Adrenal gland (tissue), 12 donors: ENCODE data around the gene ABCD2. TPM values are rescaled to one million over a fixed set of nuclear protein-coding genes. Genes with fewer than 3 reads are reported as not detected.
"Not testable (repeated sequence)": the region's sequence is repeated elsewhere in the genome, so short reads cannot be mapped to it uniquely, and the experiment has no call there.

Source experiments
- DNase-seq, 7 donors: peaks; one replicate each; pipeline ENCODE4 v3.0.0-alpha.2; 2019 to 2020
- H3K27ac ChIP-seq, 5 donors: fragments of 200-600 bp; sonication (generic) in 4 of 5; 1 replicate in 3 of 5; 2 replicates in 2 of 5; pipeline versions ENCODE4 v1.5.1 to v1.8.0; 2016 to 2020; ENCODE audit warnings: mild to moderate bottlenecking in 1 of 5
- H3K27me3 ChIP-seq: fragments of 200-600 bp; 2 replicates; pipeline ENCODE4 v1.8.0; 2021
- H3K36me3 ChIP-seq, 2 donors: fragments of 200-600 bp; replicated peaks in 1 of 2; 1 replicate in 1 of 2; 2 replicates in 1 of 2; pipeline versions ENCODE4 v1.5.1 to v1.8.0; 2018 to 2022
- H3K4me1 ChIP-seq, 2 donors: fragments of 200-600 bp; replicated peaks in 1 of 2; 1 replicate in 1 of 2; 2 replicates in 1 of 2; pipeline versions ENCODE4 v1.5.1 to v1.8.0; 2018 to 2021
- H3K4me3 ChIP-seq, 4 donors: fragments of 200-600 bp; sonication (generic) in 3 of 4; one replicate each; pipeline ENCODE4 v1.5.1; 2016 to 2018
- H3K9me3 ChIP-seq, 3 donors: fragments of 200-600 bp; sonication (generic) in 1 of 3; replicated peaks in 1 of 3; 1 replicate in 2 of 3; 2 replicates in 1 of 3; pipeline versions ENCODE4 v1.5.1 to v1.8.0; 2016 to 2021
- POLR2A ChIP-seq, 2 donors: fragments of 450-650 bp; IDR thresholded peaks; one replicate each; pipeline ENCODE4 v1.6.1; 2017; ENCODE audit warnings: antibody characterized with exemption in 2 of 2, mild to moderate bottlenecking in 2 of 2, moderate library complexity in 1 of 2
- WGBS, 4 donors: extraction: QIAGEN DNeasy Blood & Tissue Kit in 2 of 4; methylation state at CpG; one replicate each; pipeline versions ENCODE4 v1.1.5 to v1.1.7; 2013 to 2017; 5-methylcytosine and 5-hydroxymethylcytosine counted together
- intact Hi-C, 2 donors: fragments of 100-400 bp; cut with DNase I; formaldehyde crosslinking; loops; one replicate each; pipeline versions ENCODE4 v1.14.1 to v1.15.0; 2022 to 2023
- polyA plus RNA-seq, 3 donors: library from polyadenylated mRNA; stranded (reverse); fragments of 200-250 nt in 2 of 3; fragments of 350-450 nt in 1 of 3; fragmentation: Illumina TruSeq in 1 of 3; extraction: RNeasy Lipid Tissue Mini Kit (QIAGEN cat#74804) in 1 of 3; gene quantifications; one replicate each; pipeline ENCODE4 v1.2.3, GENCODE V29; 2013 to 2014
- total RNA-seq, 9 donors: library from RNA; depleted of rRNA in 4 of 9; stranded (reverse); fragments of >200 nt in 4 of 9; fragments of 120-200 nt in 1 of 9; fragmentation: NEBNext Ultra II Directional in 1 of 9; extraction: Animal tissue kit (Norgen Biotek cat#: 25700) in 1 of 9; gene quantifications; one replicate each; pipeline versions ENCODE4 v1.1.0 to v1.2.4, GENCODE V29; 2013 to 2023
- TF ChIP-seq, protein P1 (sequence below), 6 experiments: fragments of 450-650 bp in 4 of 6; fragments of 200-600 bp in 2 of 6; sonication (generic) in 1 of 6; IDR thresholded peaks; 1 replicate in 5 of 6; 2 replicates in 1 of 6; pipeline versions ENCODE4 v1.5.1 to v1.8.0; 2016 to 2021; ENCODE audit warnings: antibody characterized with exemption in 6 of 6, mild to moderate bottlenecking in 2 of 6, moderate library complexity in 1 of 6
- donor health status: healthy with polysubstance abuse.
- donor health status: Bipolar disorder and iron deficiency.
- donor health status: DM: yes; HTN: yes; CAD: no.
- donor health status: DM: no; HTN: no; CAD: no.
- donor health status: DM: no; HTN: no; CAD: no.
- donor health status: DM: yes; HTN: yes; CAD: no.

ABCD2 gene
- total and polyA plus RNA-seq, 12 donors: 0.40 to 3.5 (median 0.94) TPM

DNA sequence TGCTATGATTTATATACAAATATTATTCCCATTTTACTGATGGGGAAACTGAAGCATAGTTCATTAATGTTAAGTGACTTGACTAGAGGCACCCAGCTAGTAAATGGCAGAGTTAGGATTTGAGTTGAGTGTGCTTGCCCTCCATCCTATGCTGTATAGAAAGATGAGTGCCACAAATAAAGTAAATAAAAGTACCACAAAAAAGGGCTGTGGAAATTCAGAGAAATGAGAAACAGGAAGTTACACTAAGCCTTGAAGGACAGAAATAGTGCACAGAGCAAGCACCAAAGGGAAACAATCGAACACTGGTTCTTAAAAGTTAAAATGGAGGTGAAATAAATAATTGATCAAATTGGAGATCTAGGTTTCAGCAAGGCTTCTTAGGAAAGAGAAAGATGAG lies 9.2 kb upstream of the ABCD2 start:
- H3K27ac ChIP-seq: no peak overlapping the region
- H3K27me3 ChIP-seq: no peaks in the 10 kb centered on the region
- no peak for TF ChIP-seq POLR2A (IDR thresholded peaks at IDR 0.05)
- TF ChIP-seq, protein P1, sequence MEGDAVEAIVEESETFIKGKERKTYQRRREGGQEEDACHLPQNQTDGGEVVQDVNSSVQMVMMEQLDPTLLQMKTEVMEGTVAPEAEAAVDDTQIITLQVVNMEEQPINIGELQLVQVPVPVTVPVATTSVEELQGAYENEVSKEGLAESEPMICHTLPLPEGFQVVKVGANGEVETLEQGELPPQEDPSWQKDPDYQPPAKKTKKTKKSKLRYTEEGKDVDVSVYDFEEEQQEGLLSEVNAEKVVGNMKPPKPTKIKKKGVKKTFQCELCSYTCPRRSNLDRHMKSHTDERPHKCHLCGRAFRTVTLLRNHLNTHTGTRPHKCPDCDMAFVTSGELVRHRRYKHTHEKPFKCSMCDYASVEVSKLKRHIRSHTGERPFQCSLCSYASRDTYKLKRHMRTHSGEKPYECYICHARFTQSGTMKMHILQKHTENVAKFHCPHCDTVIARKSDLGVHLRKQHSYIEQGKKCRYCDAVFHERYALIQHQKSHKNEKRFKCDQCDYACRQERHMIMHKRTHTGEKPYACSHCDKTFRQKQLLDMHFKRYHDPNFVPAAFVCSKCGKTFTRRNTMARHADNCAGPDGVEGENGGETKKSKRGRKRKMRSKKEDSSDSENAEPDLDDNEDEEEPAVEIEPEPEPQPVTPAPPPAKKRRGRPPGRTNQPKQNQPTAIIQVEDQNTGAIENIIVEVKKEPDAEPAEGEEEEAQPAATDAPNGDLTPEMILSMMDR (IDR thresholded peaks at IDR 0.05): no peak
- 45 to 68% (median 63%) methylated on average over 1 of the region's 1 CpG for WGBS, 4 donors
- H3K4me3 ChIP-seq: no peak overlapping the region
- DNase-seq: no peak
- intact Hi-C loops: no loop called here
- H3K9me3 ChIP-seq: no peaks in the 10 kb centered on the region
- H3K4me1 ChIP-seq: no peaks in the 10 kb centered on the region
- H3K36me3 ChIP-seq: no peaks in the 10 kb centered on the region

DNA sequence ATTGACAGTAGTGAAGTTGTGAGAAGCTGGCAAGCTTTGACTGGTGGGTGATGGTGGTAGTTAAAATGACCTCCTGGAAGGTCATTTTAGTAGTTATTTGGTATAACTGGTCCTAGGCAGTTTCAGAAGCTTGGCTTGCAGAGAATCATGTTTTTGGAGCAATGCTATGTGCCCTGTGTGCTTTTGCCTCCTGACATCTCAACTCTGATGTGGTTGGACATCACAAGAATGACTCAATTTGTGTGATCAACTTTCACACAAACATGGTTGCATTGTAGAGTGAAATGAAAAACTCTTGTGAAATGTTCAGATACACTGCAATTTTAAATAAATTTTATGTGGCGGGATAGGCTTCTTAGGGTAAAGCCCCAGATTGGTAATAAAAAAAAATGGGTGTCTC lies 8.3 kb upstream of the ABCD2 start:
- no peak overlapping the region for H3K27ac ChIP-seq
- intact Hi-C loops: no loop called here
- no peaks in the 10 kb centered on the region for H3K9me3 ChIP-seq
- no peak overlapping the region for H3K4me3 ChIP-seq
- WGBS, 4 donors: 82 to 91% (median 86%) methylated on average over 1 of the region's 1 CpG
- no peaks in the 10 kb centered on the region for H3K27me3 ChIP-seq
- H3K36me3 ChIP-seq: no peaks in the 10 kb centered on the region
- H3K4me1 ChIP-seq: no peaks in the 10 kb centered on the region
- no peak for TF ChIP-seq POLR2A (IDR thresholded peaks at IDR 0.05)
- TF ChIP-seq, protein P1 (IDR thresholded peaks at IDR 0.05): no peak
- DNase-seq: no peak

DNA sequence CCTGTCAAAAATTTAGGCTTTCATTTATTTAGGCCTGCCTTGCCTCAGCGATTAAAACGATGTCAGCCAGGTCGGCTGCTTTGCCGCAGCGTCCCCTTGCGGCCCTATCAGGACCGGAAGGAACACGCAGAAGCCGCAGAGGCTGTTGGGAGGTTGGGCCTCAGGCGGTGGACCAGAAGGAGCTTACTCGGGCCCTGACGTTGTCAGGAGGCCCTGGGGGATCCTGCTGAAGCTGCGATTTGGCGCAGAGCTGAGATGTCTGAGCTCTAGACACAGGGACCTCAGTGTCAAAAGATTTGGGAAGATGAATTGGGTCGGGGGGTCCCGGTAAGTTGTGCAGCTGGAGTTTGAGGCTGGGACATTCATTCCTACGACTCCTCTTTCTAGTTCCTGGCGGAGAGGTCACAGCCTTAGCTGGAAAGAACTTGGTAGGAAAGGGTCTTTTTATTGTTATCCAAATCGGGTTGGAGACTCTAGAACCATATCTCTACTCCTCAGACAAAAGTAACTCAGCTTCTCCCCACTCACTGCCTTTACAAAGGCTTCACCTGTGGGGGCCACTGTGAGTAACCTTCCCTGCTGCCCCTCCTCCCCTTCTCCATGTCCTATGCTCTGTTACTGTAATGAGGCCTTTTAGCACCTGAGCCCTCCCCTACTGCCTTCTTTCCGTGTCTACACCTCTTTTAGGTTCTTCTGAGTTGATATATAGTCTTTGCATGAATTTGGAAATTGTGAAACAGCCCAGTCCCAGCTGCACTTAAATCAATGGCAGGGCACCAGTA lies 6.6 kb upstream of the ABCD2 start:
- Histone ChIP-seq H3K36me3 (no peaks in the 10 kb centered on the region), H3K4me3 (no peak overlapping the region), H3K9me3 (no peaks in the 10 kb centered on the region), H3K27me3 (no peaks in the 10 kb centered on the region), H3K4me1 (no peaks in the 10 kb centered on the region), H3K27ac (no peak overlapping the region)
- DNase-seq: no peak
- intact Hi-C loops: no loop called here
- 86 to 90% (median 87%) methylated on average over 20 of the region's 20 CpGs for WGBS, 4 donors
- TF ChIP-seq, protein P1 (IDR thresholded peaks at IDR 0.05): no peak
- no peak for TF ChIP-seq POLR2A (IDR thresholded peaks at IDR 0.05)

DNA sequence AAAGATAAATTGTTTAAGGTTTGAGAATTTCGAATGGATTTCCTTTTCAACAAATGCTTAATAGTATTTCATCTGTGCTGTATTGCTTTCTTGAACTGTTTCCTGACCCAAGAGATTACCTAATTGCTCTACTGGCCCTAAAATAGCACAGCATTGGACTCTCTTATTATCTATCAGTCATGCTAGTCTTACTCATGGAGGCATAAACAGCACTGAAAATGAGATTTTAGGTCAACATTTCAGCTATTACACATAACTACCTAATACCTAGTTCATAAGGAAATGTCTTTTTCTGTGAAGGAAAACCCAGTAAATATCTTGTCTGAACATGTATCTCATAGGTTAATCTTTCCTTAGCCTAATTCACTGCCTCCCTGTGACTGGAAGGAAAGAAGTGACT lies 4.3 kb upstream of the ABCD2 start:
- Histone ChIP-seq H3K36me3 (no peaks in the 10 kb centered on the region), H3K27ac (no peak overlapping the region), H3K4me1 (peaks cover 0 to 14% of the 10 kb centered on the region in 2 donors), H3K27me3 (no peaks in the 10 kb centered on the region), H3K9me3 (no peaks in the 10 kb centered on the region), H3K4me3 (no peak overlapping the region)
- intact Hi-C loops: no loop called here
- WGBS, 4 donors: 43 to 76% (median 53%) methylated on average over 1 of the region's 1 CpG
- DNase-seq: no peak
- TF ChIP-seq POLR2A (IDR thresholded peaks at IDR 0.05): no peak

DNA sequence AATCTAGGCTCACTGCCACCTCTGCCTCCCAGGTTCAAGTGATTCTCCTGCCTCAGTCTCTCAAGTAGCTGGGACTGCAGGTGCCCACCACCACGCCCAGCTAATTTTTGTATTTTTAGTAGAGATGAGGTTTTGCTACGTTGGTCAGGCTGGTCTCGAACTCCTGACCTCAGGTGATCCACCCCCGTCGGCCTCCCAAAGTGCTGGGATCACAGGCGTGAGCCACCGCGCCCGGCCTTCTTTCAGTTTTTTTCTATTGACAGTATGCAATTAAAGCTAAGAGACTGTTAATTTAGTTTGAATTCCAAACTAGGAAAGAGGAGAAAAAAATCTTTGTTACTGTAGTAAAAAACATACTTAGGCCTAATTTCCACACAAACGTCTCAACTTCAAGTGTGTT lies 3.6 kb upstream of the ABCD2 start:
- H3K27ac ChIP-seq, intact Hi-C loops, H3K36me3 ChIP-seq, H3K9me3 ChIP-seq, DNase-seq, H3K4me3 ChIP-seq, H3K27me3 ChIP-seq: not testable (repeated sequence)
- 92 to 94% (median 93%) methylated on average over 10 of the region's 10 CpGs for WGBS, 4 donors
- peaks cover 0 to 15% of the 10 kb centered on the region in 2 donors for H3K4me1 ChIP-seq
